SK-N-SH treated with all-trans-retinoic acid at 6 μM for 48 hours (cell line): ENCODE data around the gene HOXC9.

Experiments
- ATAC-seq: fragments of 200-7000 bp; cut with Tn5 transposase; 3 replicates; pipeline ENCODE4 v1.9.1; 2020; ENCODE audit warnings: mild to moderate bottlenecking, moderate library complexity
- CSDC2 ChIP-seq: fragments of 250-450 bp; sonication (Bioruptor Pico); IDR thresholded peaks from 2 replicates; pipeline ENCODE4 v1.5.0; 2020; ENCODE audit warnings: mild to moderate bottlenecking, moderate library complexity
- GLIS3 ChIP-seq: fragments of 250-450 bp; sonication (Bioruptor Pico); IDR thresholded peaks from 2 replicates; pipeline ENCODE4 v1.5.0; 2020; ENCODE audit warnings: mild to moderate bottlenecking, moderate library complexity
- ISL1 ChIP-seq: fragments of 250-450 bp; sonication (Bioruptor Pico); IDR thresholded peaks from 2 replicates; pipeline ENCODE4 v2.1.2; 2022; ENCODE audit warnings: mild to moderate bottlenecking, moderate library complexity
- OSR1 ChIP-seq: fragments of 250-450 bp; sonication (Bioruptor Pico); IDR thresholded peaks from 2 replicates; pipeline ENCODE4 v1.8.0; 2022; ENCODE audit warnings: moderate library complexity, mild to moderate bottlenecking, inconsistent platforms
- PPARA ChIP-seq: fragments of 250-450 bp; sonication (Bioruptor Pico); IDR thresholded peaks from 2 replicates; pipeline ENCODE4 v1.5.0; 2020; ENCODE audit warnings: mild to moderate bottlenecking, borderline replicate concordance
- RARB ChIP-seq: fragments of 250-450 bp; sonication (Bioruptor Pico); IDR thresholded peaks from 2 replicates; pipeline ENCODE4 v1.8.0; 2021; ENCODE audit warnings: mild to moderate bottlenecking, moderate library complexity
- SNAI2 ChIP-seq: fragments of 250-450 bp; sonication (Bioruptor Pico); IDR thresholded peaks from 2 replicates; pipeline ENCODE4 v1.5.0; 2020; ENCODE audit warnings: mild to moderate bottlenecking, moderate library complexity
- TCF4 ChIP-seq: fragments of 250-450 bp; sonication (Bioruptor Pico); IDR thresholded peaks from 2 replicates; pipeline ENCODE4 v1.8.0; 2021; ENCODE audit warnings: mild to moderate bottlenecking, moderate library complexity, borderline replicate concordance
- TOX ChIP-seq: fragments of 250-450 bp; sonication (Bioruptor Pico); IDR thresholded peaks from 2 replicates; pipeline ENCODE4 v1.8.0; 2021; ENCODE audit warnings: mild to moderate bottlenecking, moderate library complexity, borderline replicate concordance
- ZC3H10 ChIP-seq: fragments of 250-450 bp; sonication (Bioruptor Pico); IDR thresholded peaks from 2 replicates; pipeline ENCODE4 v1.5.1; 2021; ENCODE audit warnings: mild to moderate bottlenecking, moderate library complexity
- ZFP3 ChIP-seq: fragments of 250-450 bp; sonication (Bioruptor Pico); IDR thresholded peaks from 2 replicates; pipeline ENCODE4 v1.5.0; 2020; ENCODE audit warnings: mild to moderate bottlenecking, moderate library complexity
- ZNF565 ChIP-seq: fragments of 450-650 bp; formaldehyde crosslinking; conservative IDR thresholded peaks from 2 replicates; pipeline ENCODE4 v1.5.0; 2020; ENCODE audit warnings: low read depth, mild to moderate bottlenecking, moderate library complexity
- ZNF70 ChIP-seq: fragments of 450-650 bp; formaldehyde crosslinking; IDR thresholded peaks from 2 replicates; pipeline ENCODE4 v1.5.0; 2020; ENCODE audit warnings: mild to moderate bottlenecking, moderate library complexity
- ZNF8 ChIP-seq: fragments of 450-650 bp; formaldehyde crosslinking; IDR thresholded peaks from 2 replicates; pipeline ENCODE4 v1.5.0; 2020; ENCODE audit warnings: mild to moderate bottlenecking, moderate library complexity
- TF ChIP-seq, protein P1 (sequence below): fragments of 250-450 bp; sonication (Bioruptor Pico); IDR thresholded peaks from 2 replicates; pipeline ENCODE4 v1.8.0; 2021; ENCODE audit warnings: low read depth, mild to moderate bottlenecking, moderate library complexity, borderline replicate concordance
- TF ChIP-seq, protein P2 (sequence below): fragments of 250-450 bp; sonication (Bioruptor Pico); IDR thresholded peaks from 2 replicates; pipeline ENCODE4 v1.8.0; 2020; ENCODE audit warnings: mild to moderate bottlenecking, moderate library complexity, borderline replicate concordance
- TF ChIP-seq, protein P3 (sequence below): fragments of 250-450 bp; sonication (Bioruptor Pico); IDR thresholded peaks from 2 replicates; pipeline ENCODE4 v1.5.1; 2020; ENCODE audit warnings: low read depth, mild to moderate bottlenecking, moderate library complexity
- TF ChIP-seq, protein P4 (sequence below): fragments of 250-450 bp; sonication (Bioruptor Pico); IDR thresholded peaks from 2 replicates; pipeline ENCODE4 v1.5.0; 2020; ENCODE audit warnings: mild to moderate bottlenecking, moderate library complexity

The HOXC9 gene

GRCh38 chr12:53991077-53991460 lies 8.9 kb upstream of the HOXC9 start:
- peak; percentile 17 for ATAC-seq
- TF ChIP-seq, protein P1, sequence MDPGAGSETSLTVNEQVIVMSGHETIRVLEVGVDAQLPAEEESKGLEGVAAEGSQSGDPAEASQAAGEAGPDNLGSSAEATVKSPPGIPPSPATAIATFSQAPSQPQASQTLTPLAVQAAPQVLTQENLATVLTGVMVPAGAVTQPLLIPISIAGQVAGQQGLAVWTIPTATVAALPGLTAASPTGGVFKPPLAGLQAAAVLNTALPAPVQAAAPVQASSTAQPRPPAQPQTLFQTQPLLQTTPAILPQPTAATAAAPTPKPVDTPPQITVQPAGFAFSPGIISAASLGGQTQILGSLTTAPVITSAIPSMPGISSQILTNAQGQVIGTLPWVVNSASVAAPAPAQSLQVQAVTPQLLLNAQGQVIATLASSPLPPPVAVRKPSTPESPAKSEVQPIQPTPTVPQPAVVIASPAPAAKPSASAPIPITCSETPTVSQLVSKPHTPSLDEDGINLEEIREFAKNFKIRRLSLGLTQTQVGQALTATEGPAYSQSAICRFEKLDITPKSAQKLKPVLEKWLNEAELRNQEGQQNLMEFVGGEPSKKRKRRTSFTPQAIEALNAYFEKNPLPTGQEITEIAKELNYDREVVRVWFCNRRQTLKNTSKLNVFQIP (CRISPR knock-in tag): no peak

- ATAC-seq: no peak
- no peak for TF ChIP-seq RARB
- no peak for TF ChIP-seq ZNF70 (CRISPR knock-in tag)
- no peak for TF ChIP-seq TOX
Measured at GRCh38 chr12:53992377-53992889, 7.5 kb upstream of the HOXC9 start.

- no peak for ATAC-seq
Measured at GRCh38 chr12:53993162-53994008, 6.6 kb upstream of the HOXC9 start.

GRCh38 chr12:53994009-53994263 lies 6.0 kb upstream of the HOXC9 start:
- no peak for ATAC-seq

More at GRCh38 chr12:53993162-53994008, 6.6 kb upstream of the HOXC9 start:
- TF ChIP-seq SNAI2 (CRISPR knock-in tag) (no peak), TOX (no peak), CSDC2 (no peak), ZC3H10 (CRISPR knock-in tag) (no peak), ZNF565 (CRISPR knock-in tag) (no peak), GLIS3 (CRISPR knock-in tag) (no peak), PPARA (no peak), RARB (no peak), TCF4 (CRISPR knock-in tag) (no peak), ZNF70 (CRISPR knock-in tag) (no peak), ISL1 (CRISPR knock-in tag) (no peak)
- TF ChIP-seq, protein P2, sequence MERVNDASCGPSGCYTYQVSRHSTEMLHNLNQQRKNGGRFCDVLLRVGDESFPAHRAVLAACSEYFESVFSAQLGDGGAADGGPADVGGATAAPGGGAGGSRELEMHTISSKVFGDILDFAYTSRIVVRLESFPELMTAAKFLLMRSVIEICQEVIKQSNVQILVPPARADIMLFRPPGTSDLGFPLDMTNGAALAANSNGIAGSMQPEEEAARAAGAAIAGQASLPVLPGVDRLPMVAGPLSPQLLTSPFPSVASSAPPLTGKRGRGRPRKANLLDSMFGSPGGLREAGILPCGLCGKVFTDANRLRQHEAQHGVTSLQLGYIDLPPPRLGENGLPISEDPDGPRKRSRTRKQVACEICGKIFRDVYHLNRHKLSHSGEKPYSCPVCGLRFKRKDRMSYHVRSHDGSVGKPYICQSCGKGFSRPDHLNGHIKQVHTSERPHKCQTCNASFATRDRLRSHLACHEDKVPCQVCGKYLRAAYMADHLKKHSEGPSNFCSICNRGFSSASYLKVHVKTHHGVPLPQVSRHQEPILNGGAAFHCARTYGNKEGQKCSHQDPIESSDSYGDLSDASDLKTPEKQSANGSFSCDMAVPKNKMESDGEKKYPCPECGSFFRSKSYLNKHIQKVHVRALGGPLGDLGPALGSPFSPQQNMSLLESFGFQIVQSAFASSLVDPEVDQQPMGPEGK: no peak
- TF ChIP-seq, protein P3, sequence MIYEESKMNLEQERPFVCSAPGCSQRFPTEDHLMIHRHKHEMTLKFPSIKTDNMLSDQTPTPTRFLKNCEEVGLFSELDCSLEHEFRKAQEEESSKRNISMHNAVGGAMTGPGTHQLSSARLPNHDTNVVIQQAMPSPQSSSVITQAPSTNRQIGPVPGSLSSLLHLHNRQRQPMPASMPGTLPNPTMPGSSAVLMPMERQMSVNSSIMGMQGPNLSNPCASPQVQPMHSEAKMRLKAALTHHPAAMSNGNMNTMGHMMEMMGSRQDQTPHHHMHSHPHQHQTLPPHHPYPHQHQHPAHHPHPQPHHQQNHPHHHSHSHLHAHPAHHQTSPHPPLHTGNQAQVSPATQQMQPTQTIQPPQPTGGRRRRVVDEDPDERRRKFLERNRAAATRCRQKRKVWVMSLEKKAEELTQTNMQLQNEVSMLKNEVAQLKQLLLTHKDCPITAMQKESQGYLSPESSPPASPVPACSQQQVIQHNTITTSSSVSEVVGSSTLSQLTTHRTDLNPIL (CRISPR knock-in tag): no peak

More at GRCh38 chr12:53994009-53994263, 6.0 kb upstream of the HOXC9 start:
- TF ChIP-seq, protein P1 (CRISPR knock-in tag): no peak
- TF ChIP-seq OSR1 (CRISPR knock-in tag) (no peak), TCF4 (CRISPR knock-in tag) (no peak), ZFP3 (CRISPR knock-in tag) (no peak), PPARA (no peak), ISL1 (CRISPR knock-in tag) (no peak), ZNF8 (CRISPR knock-in tag) (no peak)
- TF ChIP-seq, protein P4, sequence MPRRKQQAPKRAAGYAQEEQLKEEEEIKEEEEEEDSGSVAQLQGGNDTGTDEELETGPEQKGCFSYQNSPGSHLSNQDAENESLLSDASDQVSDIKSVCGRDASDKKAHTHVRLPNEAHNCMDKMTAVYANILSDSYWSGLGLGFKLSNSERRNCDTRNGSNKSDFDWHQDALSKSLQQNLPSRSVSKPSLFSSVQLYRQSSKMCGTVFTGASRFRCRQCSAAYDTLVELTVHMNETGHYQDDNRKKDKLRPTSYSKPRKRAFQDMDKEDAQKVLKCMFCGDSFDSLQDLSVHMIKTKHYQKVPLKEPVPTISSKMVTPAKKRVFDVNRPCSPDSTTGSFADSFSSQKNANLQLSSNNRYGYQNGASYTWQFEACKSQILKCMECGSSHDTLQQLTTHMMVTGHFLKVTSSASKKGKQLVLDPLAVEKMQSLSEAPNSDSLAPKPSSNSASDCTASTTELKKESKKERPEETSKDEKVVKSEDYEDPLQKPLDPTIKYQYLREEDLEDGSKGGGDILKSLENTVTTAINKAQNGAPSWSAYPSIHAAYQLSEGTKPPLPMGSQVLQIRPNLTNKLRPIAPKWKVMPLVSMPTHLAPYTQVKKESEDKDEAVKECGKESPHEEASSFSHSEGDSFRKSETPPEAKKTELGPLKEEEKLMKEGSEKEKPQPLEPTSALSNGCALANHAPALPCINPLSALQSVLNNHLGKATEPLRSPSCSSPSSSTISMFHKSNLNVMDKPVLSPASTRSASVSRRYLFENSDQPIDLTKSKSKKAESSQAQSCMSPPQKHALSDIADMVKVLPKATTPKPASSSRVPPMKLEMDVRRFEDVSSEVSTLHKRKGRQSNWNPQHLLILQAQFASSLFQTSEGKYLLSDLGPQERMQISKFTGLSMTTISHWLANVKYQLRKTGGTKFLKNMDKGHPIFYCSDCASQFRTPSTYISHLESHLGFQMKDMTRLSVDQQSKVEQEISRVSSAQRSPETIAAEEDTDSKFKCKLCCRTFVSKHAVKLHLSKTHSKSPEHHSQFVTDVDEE (CRISPR knock-in tag): no peak
- TF ChIP-seq, protein P2: no peak
